HG03439 (cell line): Measurements from ENCODE around the gene CD2.

ENCODE experiments used
- ATAC-seq: cut with Tn5 transposase; IDR thresholded peaks from one replicate; pipeline ENCODE4 v1.9.1; 2021; ENCODE audit warnings: mild to moderate bottlenecking, moderate library complexity; ENCODE audit not compliant: unreplicated experiment

CD2 gene

DNA sequence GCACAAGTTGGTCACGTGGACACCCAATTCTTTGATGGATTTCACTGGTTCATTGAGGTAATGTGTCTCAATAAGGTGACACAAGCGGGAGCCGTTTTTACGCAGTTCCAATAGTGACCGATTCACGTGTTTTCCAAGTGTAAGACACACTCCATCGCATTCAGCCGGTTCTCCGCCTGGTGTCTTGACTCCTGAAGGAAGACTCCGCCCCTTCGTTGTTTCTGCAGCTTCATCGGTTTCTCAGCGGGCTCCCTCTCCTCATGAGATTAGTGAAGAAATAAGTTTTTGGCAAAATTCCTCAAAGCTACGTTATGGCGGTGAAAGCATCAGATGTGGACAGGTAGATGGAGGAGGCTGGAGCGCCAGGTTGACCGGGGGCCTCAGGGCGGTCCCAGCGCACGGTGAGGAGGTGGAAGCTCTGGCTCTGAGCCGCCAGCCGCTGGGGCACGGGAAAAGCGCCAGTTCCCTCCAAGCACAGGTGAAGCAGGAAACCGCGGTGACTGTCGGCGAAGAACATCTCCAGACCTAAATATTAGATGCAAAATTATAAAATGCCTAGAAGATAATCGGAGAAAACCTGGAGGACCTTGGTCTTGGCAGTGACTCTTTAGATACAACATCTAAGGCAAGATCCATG, 21.0 kb downstream of the CD2 start:
- no peak for ATAC-seq

DNA sequence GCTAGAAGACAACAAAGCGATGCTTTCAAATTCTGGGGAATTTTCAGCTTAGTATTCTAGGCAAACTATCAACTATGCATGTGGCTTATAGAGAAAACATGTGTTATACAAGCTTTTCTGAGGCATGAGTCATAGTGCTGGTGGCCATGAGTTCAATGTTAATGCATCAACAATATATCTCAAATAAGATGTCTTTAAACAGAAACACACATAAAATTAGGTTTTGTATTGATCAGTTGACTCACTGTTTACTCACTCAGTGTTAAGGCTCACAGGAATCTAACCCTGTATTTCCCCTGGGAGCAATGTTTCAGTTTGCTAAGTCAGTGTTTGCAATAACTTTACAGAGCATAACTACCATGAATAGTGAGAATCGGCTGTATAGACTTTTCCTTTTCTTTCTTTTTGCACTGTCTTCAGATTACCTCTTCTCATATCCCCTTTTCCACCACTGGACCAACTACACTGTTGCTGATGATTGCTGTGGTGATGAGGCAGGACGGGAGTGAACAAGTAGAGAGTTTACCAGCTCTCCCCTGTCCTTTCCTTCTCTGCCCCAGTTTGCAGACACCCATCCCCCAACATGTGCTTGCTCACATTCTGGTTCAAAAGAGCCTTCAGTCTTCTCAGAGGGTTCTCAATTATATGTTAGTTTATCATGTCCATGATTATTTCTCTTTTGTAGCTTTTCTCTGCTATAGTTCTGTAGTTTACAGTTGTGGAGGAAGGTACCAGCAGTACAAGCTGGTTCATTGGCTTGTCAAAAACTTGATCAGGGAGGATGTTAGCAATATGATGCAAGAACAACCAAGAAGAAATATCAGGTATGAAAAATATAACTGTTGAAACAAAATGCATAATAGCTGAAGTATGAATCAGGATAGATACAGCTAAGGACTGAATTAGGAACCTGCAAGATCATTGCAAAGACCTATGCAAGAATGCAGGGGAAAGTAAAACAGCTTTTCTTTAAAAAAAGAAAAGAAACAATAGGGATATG, 23.9 kb downstream of the CD2 start:
- no peak for ATAC-seq

DNA sequence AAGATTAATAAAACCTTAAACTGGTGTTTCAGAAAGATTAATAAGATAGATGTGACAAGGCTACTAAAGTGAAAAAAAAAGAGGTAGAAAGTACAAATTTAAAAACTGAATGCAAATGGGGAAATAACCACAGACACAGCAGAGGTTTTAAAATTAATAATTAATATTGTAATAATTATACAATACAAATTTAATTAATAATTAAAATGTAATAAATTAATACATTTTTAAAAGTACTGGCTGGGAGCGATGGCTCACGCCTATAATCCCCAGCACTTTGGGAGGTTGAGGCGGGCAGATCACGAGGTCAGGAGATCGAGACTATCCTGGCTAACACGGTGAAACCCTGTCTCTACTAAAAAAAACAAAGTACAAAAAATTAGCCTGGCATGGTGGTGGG, 26.8 kb downstream of the CD2 start:
- no peak for ATAC-seq

DNA sequence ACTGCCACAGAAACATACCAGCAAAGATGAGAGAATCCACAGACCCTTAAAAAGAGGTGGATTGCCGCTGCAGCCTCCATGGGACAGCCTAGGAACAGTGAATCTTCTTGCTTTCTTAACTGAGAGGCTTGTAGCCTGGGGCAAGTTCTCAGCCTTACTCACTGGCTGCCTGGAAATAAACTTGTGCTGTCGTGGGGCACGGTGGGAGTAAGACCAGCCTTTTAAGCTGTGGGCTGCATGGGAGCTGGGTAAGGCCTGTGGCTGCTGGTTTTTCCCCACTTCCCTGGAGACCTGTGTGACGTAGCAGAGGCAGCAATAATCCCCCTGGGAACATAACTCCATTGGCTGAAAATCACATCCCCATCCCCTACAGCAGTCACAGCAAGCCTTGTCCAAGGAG, 30.8 kb downstream of the CD2 start:
- no peak for ATAC-seq

DNA sequence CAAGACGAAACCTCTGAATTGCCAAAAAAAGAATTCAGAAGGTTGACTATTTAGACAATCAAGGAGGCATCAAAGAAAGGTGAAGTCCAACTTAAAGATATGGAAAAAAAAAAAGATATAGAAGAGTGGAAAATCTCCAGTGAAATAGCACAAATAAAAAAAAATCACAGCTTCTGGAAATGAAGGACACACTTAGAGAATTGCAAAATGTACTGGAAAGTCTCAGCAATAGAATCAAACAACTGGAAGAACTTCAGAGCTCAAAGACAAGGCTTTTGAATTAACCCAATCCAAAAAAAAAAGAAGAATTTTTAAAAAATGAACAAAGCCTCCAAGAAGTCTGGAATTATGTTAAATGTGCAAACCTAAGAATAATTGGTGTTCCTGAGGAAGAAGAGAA, 31.8 kb downstream of the CD2 start:
- ATAC-seq, result no peak

DNA sequence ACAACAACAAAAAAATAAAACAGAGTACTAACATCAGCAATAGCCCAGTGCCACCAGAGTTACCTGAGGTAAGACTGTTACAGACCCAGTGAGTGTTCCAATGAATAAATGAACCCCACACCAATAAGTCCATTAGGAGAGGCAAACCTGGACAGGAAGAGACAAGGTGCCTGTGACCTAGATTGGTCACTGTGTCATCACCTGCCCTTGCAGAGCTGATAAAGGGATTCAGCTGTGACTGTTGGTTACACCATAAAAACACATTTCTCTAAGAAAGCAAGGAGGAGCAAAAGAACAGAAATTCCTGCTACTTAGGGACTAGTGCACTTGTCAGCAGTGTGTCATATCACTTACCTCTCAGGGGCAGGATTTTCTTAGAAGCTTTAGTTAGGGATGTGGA, 37.5 kb downstream of the CD2 start:
- no peak for ATAC-seq

DNA sequence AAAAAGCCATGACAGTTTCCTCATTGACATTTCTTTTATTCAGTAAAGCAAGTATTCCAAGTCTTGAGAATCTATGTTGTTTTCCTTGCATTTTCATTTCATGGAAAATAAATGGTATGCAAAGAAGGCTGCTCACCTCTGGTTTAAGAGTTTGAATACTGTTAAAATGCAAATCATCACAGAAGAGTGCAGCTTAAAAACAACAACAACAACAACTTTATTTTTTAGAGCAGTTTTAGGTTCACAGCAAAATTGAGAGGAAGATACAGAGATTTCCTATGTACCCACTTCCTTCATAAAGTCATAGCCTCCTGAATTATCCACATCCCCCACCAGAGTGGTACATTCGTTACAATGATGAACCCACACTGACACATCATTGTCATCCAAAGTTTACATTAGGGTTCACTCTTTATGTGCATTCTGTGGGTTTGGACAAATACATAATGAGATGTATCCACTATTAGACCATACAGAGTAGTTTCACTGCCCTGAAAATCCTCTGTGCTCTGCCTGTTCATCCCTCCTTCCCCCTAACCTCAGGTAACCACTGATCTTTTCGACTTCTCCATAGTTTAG, 39.2 kb downstream of the CD2 start:
- no peak for ATAC-seq

DNA sequence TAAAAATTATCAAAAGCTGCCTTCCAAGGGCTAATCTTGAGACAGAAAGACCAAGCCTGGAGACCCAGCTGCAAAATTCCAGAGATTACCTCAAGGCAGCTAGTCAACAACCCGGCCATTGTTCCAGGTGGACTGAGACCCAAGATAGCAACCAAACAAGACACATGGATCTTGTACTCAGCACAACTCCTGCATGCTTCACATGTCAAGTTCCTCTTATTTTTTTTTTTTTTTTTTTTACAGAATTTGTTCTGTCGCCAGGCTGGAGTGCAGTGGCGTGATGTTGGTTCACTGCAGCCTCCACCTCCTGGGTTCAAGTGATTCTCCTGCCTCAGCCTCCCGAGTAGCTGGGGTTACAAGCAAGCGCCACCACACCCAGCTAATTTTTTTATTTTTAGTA, 40.1 kb downstream of the CD2 start:
- ATAC-seq, result no peak

DNA sequence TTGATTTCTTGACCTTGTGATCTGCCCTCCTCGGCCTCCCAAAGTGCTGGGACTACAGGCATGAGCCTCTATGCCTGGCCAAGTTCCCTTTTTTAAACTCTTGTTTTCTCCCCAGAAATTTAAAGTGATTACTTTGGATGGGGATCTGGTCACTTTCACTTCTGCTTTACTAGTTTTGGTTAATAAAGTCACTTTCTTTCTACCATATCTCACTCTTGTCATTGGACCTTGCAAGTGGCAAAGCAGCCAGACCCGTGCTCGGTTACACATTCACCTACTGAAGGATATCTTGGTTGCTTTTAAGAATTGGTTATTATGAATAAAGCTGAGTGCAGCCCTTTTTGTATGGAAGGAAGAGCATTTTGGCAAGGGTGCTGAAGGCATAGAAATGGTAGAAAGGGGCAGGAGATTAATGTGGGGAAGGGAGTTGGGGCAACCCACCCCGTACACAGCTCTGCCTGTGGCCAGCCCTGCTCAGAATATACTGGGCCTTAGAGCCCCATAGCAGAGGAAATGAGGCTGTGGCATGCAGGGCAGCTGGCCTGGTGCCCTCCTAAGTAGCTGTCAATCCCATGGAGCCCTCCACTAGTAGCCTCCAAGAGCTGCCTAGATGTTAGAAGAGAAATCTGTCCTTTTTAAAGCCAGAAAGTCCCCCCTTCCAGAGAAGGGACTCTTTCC, 40.7 kb downstream of the CD2 start:
- ATAC-seq, result no peak

DNA sequence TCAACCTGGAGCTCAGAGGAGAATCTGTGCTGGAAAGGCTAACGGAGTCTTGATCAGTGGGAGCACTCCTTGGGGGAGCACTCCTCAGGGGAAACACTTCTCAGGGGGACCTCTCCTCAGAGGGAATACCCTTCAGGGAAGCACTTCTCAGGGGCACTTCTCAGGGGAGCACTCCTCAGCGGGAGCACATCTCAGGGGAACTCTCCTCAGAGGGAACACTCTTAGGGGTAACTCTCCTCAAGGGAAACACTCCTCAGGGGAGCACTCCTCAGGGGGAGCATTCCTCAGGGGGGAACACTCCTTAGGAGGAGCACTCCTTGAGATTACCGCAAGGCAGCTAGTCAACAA, 41.2 kb downstream of the CD2 start:
- no peak for ATAC-seq

DNA sequence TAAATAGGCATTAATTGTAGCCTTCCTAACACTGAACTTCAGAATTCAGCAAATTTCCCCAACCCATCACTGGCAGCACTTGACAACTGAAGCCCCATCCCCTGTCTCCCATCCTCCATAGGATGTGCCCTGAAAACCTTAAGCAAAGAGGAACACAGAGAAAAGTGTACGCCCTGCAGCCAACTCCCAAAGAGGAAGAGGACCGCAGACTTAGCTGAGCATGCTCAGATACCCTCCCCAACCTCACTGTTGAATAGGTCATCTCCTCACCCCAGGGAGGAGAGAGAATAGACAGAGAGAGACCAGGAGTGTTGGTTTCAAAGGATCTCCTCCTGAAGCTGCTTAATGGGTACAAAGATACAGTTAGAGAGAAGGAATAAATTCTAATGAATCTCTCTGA, 50.5 kb downstream of the CD2 start:
- ATAC-seq, result no peak

DNA sequence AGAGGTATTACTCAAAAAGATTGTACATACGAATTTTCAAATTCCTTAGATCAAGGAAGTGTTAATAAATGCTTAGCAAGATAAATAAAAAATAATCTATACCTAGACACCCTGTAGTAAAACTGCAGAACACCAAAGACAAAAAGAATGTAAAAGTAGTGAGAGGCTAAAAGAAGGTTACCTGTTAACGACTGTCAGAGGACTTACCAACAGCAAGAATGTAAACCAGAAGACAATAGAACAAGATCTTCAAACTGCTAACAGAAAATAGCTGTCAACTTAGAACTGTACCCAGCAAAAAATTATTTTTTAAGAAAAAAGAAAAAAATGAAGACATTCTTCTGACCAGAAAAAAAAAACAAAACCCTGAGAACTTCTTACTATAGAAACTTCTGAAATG, 51.2 kb downstream of the CD2 start:
- no peak for ATAC-seq

DNA sequence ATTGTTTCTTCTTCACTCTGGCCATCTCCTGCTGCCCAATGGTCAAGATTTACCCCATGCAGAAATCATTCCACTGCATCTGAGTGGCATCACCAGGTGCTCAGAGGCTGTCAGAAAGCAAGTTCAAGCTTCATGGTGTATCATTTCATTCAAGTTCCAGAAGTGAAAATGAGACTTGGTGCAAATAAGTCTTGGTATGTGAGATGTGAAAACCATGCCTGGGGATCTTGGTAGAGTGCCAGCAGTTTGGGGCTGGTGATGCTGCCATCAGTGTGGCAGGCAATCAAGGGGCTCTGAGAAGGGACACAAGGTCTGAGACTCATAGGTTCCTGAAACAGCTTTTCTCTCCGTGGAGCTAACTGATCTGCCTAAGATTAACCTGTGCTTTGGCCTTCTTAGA, 52.0 kb downstream of the CD2 start:
- peak; percentile 74 for ATAC-seq

DNA sequence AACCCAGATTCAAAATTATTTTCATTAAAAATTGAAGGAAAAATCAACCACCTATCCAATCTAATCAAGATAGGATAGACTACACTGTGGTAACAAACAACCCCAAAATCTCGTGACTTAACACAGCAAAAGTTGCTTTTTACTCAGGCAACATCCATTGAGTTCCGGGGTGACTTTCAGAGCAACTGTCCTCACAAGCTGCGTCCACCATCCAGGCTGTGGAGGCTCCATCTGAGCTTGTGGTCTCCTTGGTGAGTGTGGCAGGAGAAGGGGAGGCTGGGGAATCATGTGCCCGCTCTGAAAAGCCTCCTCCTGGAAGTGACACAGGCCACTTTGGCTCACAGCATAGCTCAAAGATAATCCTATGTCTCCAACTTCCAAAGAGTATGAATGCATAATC, 52.4 kb downstream of the CD2 start:
- no peak for ATAC-seq

DNA sequence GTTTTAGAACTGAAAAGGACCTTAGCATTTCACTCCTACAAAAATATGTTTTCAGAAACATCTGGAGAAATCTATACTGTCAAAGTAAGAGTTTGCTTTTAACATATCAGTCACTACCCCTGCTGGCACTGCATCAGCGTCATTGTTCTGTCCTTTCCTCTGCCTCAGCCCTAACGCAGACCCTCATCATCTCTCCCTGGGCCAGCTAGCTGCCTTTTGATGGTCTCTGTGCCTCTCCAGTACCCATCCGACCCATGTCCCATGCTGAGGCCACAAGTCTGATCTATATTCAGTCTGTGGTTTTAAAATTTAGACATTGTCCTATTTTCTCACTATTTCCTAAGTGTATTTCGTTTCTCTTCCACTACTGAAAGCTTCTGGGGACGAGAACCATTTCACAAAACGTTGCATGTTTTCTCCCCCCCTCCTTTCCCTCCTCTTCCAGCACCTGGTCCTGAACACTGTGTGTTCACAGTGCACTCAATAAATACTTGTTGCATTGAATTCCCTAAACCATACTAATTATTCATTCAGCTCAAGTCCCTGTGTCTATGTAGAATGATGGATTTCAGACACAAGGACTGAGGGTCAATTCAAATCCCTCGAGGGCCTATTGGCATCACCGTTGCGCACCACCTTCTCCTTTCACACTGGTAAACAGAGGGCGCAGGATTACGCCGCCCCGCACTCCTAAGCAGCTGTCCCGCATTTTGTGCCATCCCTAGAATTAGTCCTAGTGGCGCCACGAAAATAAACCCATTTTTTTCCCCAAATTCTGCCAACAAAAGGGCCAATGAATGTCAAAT, 53.4 kb downstream of the CD2 start:
- no peak for ATAC-seq

DNA sequence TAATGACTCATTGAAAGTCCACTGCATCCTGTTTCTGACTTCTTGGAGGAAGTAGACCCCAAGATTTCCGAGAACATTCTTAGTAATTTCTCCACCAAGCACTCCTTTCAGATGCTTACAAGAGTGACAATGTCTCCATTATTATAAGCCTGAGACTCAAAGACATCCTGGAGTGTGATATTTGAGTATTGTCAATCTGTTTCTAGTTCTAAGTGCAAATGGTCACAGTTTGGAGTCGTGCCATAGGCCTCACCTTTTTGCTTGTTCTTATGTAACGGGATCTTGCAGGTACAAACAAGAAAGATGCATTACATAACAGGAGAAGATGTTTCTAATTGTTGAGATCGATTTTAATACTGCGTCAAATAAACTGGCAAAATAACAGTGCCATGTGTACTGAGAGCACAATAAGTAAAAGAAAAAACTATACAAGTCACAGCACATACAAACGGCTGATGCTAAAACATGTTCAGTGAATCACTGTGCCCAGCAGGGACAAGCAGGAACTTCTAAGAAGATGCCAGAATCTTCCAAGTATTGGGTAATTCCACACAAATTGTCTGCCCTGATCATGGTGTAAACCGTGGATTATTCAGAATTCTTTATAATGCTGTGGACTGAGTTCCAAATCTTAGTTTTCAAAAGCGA, 54.1 kb downstream of the CD2 start:
- ATAC-seq, result no peak

DNA sequence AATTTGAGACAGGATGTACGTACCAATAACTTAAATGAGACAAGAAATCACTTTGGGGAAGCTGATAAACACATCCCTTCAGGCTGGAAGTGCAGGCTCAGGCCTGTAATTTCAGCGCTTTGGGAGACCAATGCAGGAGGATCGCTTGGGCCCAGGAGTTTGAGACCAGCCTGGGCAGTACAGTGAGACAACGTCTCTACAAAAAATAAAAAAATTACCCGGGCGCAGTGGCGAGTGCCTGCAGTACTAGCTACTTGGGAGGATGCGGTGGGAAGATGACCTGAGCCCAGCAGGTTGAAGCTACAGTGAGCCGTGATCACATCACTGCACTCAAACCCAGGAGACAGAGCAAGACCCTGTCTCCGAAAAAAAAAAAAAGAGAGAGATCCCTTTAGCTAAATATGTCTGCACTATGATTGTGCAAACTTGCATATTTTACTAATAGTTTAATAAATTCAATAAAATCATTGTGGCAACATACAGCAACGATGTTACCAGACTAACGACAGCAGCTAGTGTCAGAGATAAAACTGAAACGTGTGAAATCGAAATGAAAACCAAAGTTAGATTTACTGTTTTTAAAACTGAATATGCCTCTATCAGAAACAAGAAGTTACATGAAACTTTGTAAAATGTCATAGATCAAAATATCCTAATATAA, 54.7 kb downstream of the CD2 start:
- ATAC-seq, result no peak

DNA sequence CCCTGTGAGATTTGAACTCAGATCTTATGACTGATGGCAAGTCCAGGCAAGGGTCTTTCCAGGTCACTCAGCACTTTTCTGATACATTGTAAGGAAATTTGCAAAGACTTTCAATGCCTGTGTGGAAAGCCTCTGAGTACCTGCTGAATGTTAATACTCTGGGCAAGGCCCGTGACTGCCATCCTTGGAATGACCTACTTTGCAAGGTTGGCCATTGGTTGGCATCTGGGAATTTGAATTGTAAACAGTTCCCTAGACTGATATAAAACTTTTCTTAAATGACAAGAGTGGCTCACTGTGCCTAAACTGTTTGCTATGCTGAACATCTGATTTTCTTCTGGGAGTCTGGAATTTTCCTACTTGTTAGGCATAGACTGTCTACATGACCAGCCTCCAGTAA, 57.1 kb downstream of the CD2 start:
- ATAC-seq, result no peak

DNA sequence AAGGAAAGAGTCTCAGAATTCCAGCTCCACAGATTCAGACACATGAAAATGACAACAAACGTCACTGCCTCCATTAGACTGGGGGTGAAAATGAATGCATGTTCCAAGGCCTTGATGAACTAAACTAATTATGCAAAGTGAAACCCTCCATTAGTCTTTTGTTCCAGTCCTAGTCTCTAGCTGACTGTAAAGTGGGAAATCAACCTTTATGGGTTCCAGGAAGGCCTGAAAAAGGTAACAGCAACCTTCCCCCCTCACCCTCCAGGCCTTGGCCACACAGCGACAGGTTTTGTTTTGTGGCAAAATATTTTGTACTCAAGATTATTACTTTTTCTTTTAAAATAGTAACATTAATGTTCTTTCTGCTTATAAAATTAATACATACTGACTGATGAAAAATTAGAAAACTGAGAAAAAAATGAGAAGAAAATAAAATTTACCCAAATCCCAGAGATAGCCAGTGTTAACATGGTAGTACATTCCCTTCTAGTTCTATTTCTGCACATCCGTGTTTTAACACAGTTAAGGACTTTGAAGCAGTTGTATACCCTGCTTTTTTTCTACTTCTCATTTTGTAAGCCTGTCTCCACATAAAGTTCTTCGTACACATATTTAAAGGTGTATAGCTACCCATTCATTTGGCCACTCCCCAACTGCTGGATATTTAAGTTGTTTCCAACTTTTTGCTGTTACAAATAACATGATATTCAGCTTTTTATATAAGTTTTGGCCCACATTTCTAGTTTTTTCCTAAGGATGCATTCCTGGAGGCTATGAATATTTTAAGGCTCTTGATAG, 60.9 kb downstream of the CD2 start:
- ATAC-seq, result no peak
